G401.6 (cell line): ENCODE results near the gene KLHL3.

Source experiments
- FAIRE-seq: peaks from 2 replicates; lab custom pipeline; 2012; peaks lifted over from hg19 to GRCh38; lab: Jason Lieb, UNC

KLHL3 gene

GRCh38 chr5:137708062-137708461 is 27.8 kb downstream of the KLHL3 start:
- no peak for FAIRE-seq

DNA sequence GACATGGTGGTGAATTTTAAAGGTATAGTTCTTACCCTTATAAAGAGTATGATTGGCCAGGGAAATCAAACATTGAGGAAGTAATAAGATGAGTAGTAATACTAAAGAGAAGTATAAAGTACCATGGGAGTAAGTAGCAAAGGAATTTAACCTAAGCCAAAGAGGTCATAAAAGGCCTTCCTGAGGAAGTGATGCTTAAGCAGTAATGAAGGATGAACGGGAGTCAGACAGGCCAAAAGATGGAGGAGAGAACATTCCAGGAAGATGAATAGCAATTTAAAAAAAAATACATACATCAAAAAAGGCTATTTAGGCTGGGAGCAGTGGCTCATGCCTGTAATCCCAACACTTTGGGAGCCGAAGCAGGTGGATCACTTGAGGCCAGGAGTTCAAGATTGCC is 29.0 kb downstream of the KLHL3 start:
- FAIRE-seq: no peak

- no peak for FAIRE-seq
Observed at GRCh38 chr5:137705106-137705505, 30.8 kb downstream of the KLHL3 start.

- no peak for FAIRE-seq
Observed at GRCh38 chr5:137703565-137703964, 32.3 kb downstream of the KLHL3 start.

- FAIRE-seq: no peak
Observed at GRCh38 chr5:137700282-137700680, 35.6 kb downstream of the KLHL3 start.

- FAIRE-seq: no peak
Observed at GRCh38 chr5:137699336-137700281, 36.3 kb downstream of the KLHL3 start.

DNA sequence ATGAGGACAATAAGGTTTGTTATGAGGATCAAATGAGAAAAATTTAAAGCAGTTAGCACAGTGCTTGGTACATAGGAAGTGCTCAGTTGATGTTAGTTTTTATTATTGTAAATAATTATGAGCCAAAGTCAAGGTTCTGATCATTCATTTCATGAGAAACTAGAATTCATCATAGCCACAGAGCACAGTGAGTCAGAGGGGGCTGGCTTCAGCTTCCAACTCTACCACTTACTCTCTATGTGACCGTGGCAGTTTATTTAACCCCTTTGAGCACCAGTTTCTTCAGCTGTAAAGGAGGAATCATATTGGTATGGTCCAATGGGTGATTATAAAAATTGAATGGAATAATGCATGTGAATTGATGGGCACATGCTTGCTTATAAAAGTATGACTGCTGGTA is 39.4 kb downstream of the KLHL3 start:
- FAIRE-seq: no peak

- FAIRE-seq: no peak
Observed at GRCh38 chr5:137695651-137696428, 40.0 kb downstream of the KLHL3 start.

- FAIRE-seq: no peak
Observed at GRCh38 chr5:137693951-137694721, 41.8 kb downstream of the KLHL3 start.

- FAIRE-seq: no peak
Observed at GRCh38 chr5:137693307-137693950, 42.5 kb downstream of the KLHL3 start.

DNA sequence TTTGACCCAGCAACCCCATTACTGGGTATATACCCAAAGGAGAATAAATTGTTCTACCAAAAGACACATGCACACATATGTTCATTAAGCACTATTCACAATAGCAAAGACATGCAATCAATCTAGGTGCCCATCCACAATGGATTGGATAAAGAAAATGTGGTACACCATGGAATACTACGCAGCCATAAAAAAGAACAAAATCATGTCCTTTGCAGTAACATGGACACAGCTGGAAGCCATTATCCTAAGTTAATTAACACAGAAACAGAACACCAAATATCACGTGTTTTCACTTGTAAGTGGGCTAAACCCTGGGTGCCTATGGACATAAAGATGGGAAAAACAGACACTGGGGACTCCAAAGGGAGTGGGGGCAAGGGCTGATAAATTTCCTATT is 46.6 kb downstream of the KLHL3 start:
- FAIRE-seq: no peak

DNA sequence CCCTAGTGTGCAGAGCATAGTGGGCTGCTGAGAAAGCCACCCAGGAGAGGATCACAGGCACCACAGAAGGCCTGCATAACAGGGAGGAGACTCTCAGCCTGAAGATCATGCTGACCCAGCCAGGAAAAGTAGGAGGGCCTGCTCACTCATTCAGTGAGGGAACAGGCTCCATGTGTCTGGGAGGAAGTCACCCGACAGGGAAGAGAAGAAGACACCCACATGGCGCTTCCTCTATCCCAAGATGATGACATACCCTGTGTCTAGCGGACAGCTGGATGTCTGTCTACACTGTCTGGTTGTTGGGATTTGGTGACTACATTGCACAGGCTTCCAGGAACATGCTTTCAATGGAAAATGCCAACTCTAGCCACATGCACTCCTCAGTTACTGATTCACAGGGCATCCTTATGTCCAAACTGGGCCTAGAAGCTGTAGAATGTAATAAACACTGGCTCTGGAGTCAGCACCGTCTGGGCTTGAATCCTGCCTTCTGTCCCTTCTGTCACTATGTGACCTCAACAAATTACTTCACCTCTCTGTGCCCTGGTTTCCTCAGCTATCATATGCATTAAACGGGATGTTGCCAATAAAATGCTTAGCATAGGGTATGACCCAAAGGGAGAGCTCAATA is 47.6 kb downstream of the KLHL3 start:
- no peak for FAIRE-seq

DNA sequence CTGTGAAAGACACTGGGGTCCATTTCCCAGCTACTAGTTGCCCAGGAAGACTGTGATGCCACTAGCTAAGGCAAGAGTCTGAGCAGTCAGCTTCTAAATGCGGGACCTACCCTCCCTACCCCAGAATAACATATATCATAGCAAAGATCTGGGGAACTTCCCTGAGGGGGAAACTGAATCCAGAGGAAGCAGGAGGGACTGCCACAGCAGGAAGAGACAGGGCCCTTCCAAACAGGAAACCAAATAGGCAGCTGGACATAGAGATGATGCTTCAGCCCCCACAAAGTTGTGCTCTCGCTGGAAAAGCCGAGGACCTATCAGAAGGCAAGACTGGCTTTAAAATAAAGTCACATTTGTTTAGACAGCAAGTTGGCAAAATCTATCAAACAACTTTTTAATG is 51.1 kb downstream of the KLHL3 start:
- no peak for FAIRE-seq

- no peak for FAIRE-seq
Observed at GRCh38 chr5:137681191-137681590, 54.7 kb downstream of the KLHL3 start.

DNA sequence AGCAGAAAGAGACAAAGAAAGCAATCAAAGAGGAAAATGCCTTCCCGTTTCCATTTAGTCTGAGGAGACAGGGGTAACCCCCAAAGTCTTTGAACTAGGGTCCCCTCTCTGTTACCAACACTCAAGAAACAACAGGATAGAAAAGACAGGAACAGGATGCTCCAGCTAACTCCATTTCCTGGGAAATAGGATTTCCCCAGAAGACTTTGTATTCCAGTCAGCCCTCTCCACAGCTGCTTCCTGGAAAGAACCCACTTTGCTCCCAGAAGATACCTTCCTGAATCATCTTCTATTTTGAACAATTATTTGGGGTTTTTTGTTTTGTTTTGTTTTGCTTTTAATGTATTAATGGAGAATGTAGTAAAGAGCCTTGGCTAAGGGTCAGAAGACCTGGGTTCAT is 56.0 kb downstream of the KLHL3 start:
- FAIRE-seq: no peak

DNA sequence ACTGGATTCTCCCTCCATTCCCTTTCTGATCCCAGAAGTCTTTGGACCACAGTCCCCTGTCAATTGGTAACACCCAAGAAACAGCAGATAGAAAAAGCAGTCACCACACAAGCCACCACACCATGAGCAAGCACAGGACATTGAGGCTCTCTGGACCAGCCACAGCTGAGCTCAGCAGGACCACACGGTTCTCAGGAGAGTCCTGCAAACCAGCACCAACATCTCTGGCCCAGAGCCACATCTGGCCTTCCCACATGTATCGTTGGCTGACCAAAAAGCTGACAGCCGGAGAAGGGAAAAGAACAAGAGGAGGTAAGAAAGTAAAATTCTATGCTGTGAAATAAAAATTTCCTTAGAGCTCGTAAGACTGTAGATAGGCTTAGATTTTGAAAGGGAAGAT is 56.7 kb downstream of the KLHL3 start:
- FAIRE-seq: no peak

- no peak for FAIRE-seq
Observed at GRCh38 chr5:137672881-137673280, 63.0 kb downstream of the KLHL3 start.

DNA sequence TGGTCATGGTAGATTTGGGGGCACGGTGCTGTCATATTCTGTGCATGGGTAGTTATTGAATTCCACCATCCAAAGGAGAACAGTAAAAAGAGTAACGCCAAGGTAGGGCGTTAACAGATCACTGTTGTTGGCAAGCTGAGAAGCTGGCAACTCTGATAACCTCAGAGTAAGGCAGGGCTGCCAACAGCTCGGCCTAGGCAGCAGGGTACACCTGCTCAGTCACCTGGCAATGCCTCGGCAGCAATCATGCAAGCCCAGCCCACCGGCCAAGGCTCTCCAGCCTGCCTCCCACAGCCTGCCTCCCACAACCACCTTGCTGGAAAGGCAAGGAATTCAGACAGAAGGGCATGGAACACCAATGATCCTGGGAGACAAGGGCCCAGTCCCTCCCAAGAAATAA is 63.9 kb downstream of the KLHL3 start:
- no peak for FAIRE-seq

DNA sequence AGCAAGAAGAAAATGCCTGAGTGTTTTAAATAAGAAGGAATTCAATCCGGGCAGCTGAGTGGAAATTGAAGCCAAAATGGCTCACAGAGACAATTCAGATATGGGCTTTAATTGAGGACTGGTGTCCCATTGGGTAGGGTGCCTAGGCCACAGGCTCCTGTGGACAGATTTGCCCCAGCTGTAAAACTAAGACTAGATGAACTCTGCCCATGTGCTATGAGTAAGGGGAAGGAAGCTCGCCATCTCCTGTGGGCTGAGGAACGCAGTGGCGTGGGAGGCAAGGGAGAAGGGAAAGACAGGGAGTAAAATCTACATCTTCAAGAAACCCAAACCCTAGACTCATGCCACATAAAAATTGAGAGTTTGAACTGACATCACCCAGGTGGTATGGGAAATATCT is 66.1 kb downstream of the KLHL3 start:
- FAIRE-seq: no peak

- FAIRE-seq: no peak
Observed at GRCh38 chr5:137668637-137669036, 67.3 kb downstream of the KLHL3 start.

DNA sequence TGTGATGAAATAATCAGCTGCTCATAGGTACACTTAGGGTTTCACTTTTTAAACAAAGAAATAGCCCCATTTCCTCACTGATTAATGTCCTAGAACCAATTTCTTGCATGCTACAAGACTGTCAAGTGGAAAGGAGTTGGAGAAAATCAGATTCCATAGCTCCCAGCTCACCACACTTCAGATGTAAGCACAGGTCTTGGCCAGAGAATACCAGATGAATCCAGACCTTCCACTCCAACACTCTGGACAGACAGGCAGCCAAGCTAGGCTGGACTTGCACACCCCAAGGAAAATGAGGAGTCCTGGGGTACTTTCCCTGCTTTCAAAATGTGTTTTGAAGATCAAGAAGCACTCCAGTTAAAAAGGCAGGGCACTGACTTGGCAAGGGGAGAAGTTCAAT is 68.5 kb downstream of the KLHL3 start:
- FAIRE-seq: no peak

- FAIRE-seq: no peak
Observed at GRCh38 chr5:137666901-137667300, 69.0 kb downstream of the KLHL3 start.
